ENCODE results near the gene COMMD6. TPM values are rescaled to one million over a fixed set of nuclear protein-coding genes. Genes with fewer than 3 reads are reported as not detected.
A peak's percentile ranks its signal among the peaks of the same experiment; 100 is the strongest.

The COMMD6 gene
- total RNA-seq, 1 donor from 2014 or later: 35.8 TPM

DNA sequence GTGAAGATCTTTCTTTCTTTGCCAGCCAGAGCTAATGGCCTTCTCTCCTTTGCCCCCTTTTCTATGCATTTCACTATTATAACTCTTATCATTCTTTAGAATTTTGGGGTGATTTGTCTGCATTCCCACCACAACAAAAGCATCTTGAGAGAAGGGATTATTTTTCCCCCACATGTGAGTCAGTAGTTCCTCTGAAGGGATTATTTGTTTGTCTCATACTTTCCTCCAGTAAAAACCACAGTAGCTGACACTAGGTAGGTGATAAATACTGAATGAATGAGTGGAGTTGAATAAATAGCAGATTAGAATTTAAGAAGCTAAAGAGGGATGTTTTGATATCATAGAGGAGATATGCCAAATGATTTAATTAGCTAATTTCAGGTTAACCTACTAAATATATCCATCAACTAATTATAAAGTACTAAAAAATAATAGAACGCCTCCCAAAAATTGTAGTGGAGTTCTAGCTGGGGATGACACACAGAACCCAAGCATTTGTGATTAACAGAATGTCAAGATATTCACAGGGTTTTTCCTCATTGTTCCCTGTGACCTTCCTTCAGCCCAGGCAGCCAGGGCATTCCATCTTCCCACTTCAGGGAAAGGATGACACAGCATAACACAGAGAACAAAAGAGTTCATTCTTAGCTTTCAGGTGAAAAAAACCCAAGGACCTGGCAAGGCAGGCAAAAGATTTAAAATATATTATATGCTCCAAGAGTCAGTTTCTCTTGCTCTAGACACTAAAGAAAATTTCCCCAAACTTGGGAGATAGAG lies 52.2 kb downstream of the COMMD6 start:
- Histone ChIP-seq H3K27me3 (ENCODE audit: control insufficient read depth, insufficient read depth, low read length) (no peaks in the 10 kb centered on the region), H3K36me3 (ENCODE audit: control insufficient read depth, insufficient read depth, low read length) (no peaks in the 10 kb centered on the region), H3K4me3 (ENCODE audit: low read depth, low read length) (no peak overlapping the region)
- no peak for FAIRE-seq
- TF ChIP-seq CTCF (IDR thresholded peaks at IDR 0.05; ENCODE audit: insufficient read depth, low read length, severe bottlenecking): no peak
- peak; percentile 40 for DNase-seq (ENCODE audit: low read depth)

DNA sequence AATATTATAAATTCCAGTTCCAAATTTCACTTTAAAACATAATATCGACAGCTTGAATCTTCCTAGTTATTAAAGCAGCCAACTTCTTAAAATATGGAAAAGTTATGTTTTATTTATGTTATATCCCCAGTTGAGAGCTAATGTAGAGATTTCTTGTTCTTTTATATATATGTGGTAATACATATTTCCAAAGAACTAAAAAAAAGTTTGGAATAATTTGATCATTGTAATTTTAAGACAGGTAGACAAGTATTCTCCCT lies 54.9 kb downstream of the COMMD6 start:
- no peaks in the 10 kb centered on the region for H3K36me3 ChIP-seq (ENCODE audit: control insufficient read depth, insufficient read depth, low read length)
- H3K4me3 ChIP-seq (ENCODE audit: low read depth, low read length): peak overlapping the region; percentile 65
- FAIRE-seq: no peak
- DNase-seq (ENCODE audit: low read depth): no peak
- H3K27me3 ChIP-seq (ENCODE audit: control insufficient read depth, insufficient read depth, low read length): no peaks in the 10 kb centered on the region
- TF ChIP-seq CTCF (IDR thresholded peaks at IDR 0.05; ENCODE audit: insufficient read depth, low read length, severe bottlenecking): no peak

GRCh38 chr13:75482070-75482819 lies 55.4 kb downstream of the COMMD6 start, which contains the start of gene TBC1D4:
TSS of gene TBC1D4 (minus strand) at chr13:75482169. CDS start at chr13:75481767, 402 bp downstream.
- no peak for FAIRE-seq
- Histone ChIP-seq H3K4me3 (ENCODE audit: low read depth, low read length) (peak within 1 kb of the TSS; percentile 65), H3K27me3 (ENCODE audit: control insufficient read depth, insufficient read depth, low read length) (no peaks in the 10 kb centered on the region), H3K36me3 (ENCODE audit: control insufficient read depth, insufficient read depth, low read length) (no peaks in the 10 kb centered on the region)
- peak; percentile 76 for TF ChIP-seq CTCF (IDR thresholded peaks at IDR 0.05; ENCODE audit: insufficient read depth, low read length, severe bottlenecking)
- DNase-seq (ENCODE audit: low read depth): peak; percentile 74

DNA sequence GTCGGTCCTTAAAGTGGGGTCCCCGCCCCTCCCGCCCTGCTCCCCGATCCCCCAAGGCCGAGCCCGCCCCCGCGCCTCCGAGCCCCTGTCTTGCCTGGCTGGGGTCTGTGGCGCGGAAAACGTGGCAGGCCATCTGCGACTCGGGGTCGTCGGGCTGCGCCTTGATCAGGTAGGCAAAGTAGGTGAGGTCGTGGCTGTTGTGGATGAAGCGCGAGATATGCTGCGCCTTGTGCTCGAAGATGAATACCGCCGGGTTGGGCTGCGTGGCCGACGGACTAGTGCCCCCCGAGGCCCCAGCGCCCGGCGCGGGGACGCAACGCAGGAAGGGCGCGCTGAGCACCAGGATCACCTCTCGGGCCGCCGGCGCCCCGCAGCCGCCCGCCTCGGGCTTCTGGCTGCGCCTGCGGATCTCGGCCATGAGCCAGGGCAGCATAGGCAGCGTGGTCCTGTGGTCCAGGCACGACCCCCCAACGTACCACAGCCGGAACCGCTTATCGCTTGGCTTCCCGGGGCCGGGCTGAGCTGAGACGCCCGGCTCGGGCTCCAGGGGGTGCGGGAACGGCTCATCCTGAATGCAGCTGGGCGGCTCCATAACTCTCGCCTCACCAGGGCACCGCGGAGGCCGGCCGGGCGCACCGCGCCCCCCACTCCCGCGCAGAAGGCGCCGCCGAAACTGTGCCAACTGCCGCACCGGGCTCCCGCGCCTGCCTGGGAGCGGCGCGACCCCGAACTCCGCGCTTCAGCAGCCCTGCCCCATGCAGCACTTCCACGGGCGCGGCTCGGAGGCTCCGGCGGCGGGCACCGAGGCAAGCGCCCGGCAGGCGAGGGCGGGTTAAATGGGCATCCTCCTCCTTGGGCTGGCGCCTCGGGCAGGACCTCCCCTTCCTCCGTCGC lies 56.2 kb downstream of the COMMD6 start:
- FAIRE-seq (no peak), DNase-seq (ENCODE audit: low read depth) (no peak)
- H3K36me3 ChIP-seq (ENCODE audit: control insufficient read depth, insufficient read depth, low read length): no peaks in the 10 kb centered on the region
- no peak for TF ChIP-seq CTCF (IDR thresholded peaks at IDR 0.05; ENCODE audit: insufficient read depth, low read length, severe bottlenecking)
- H3K27me3 ChIP-seq (ENCODE audit: control insufficient read depth, insufficient read depth, low read length): no peaks in the 10 kb centered on the region
- peak overlapping the region; percentile 65 for H3K4me3 ChIP-seq (ENCODE audit: low read depth, low read length)

DNA sequence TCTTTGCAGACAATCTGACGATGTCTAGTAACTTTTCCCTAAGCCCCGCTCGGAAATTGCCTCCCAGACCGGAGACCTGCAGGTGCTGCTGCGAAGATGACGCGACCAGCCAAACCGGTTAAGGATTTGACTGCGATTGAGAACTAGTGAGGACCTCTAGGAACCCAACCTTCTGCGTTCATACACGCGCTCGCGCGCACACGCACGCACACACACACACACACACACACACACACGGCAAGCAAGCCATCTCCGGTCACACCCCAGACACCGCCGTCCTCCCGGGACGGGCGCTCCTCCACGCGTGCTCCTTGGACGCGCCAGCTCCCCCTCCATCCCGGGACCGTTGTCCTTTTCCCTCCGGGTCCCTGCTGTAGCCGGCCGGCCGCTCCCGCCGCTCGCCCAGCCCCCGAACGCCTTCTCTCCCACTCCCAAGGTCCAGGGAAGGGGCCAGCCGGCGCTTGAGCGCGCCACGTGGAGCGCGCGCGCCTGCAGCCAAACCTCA lies 56.9 kb downstream of the COMMD6 start:
- TF ChIP-seq CTCF (IDR thresholded peaks at IDR 0.05; ENCODE audit: insufficient read depth, low read length, severe bottlenecking): no peak
- Histone ChIP-seq H3K27me3 (ENCODE audit: control insufficient read depth, insufficient read depth, low read length) (no peaks in the 10 kb centered on the region), H3K4me3 (ENCODE audit: low read depth, low read length) (peak overlapping the region; percentile 65), H3K36me3 (ENCODE audit: control insufficient read depth, insufficient read depth, low read length) (no peaks in the 10 kb centered on the region)
- FAIRE-seq (no peak), DNase-seq (ENCODE audit: low read depth) (peak; percentile 74)

Measured in bronchial epithelial cell (primary cell).